GM12878 (cell line): ENCODE data around the gene SNAI3. TPM values are rescaled to one million over a fixed set of nuclear protein-coding genes. Genes with fewer than 3 reads are reported as not detected.
A peak's percentile ranks its signal among the peaks of the same experiment; 100 is the strongest.

Experiments used
- ASH2L ChIP-seq: fragments of 300-600, 200-600 bp; sonication (generic); IDR thresholded peaks from 2 replicates; pipeline ENCODE4 v1.6.1; 2017; ENCODE audit warnings: low read depth, mild to moderate bottlenecking, borderline replicate concordance
- ATF7 ChIP-seq: fragments of 450-650 bp; IDR thresholded peaks from 2 replicates; pipeline ENCODE4 v1.6.1; 2016; ENCODE audit warnings: low read depth, mild to moderate bottlenecking
- CBX5 ChIP-seq: sonication (generic); IDR thresholded peaks from 2 replicates; pipeline ENCODE4 v1.6.1; 2016; ENCODE audit warnings: low read depth, moderate library complexity, mild to moderate bottlenecking, inconsistent platforms
- CEBPZ ChIP-seq: fragments of 150-350 bp; IDR thresholded peaks from 2 replicates; pipeline ENCODE4 v1.6.1; 2016; ENCODE audit warnings: low read depth, low read length
- CHD1 ChIP-seq: IDR thresholded peaks from 2 replicates; pipeline ENCODE4 v1.6.1; 2012; ENCODE audit warnings: low read depth, low read length, improper control_type of control experiment
- CREM ChIP-seq: IDR thresholded peaks from 2 replicates; pipeline ENCODE4 v1.6.1; 2014; ENCODE audit warnings: antibody characterized with exemption, low read depth
- DPF2 ChIP-seq: fragments of 450-650 bp; IDR thresholded peaks from 2 replicates; pipeline ENCODE4 v1.6.1; 2017; ENCODE audit warnings: mild to moderate bottlenecking
- EGR1 ChIP-seq, 2 experiments: IDR thresholded peaks; 1 replicate in 1 of 2; 2 replicates in 1 of 2; pipeline ENCODE4 v1.6.1; 2011 to 2012; ENCODE audit warnings: low read depth in 2 of 2, low read length in 2 of 2, borderline replicate concordance in 1 of 2, mild to moderate bottlenecking in 1 of 2, moderate library complexity in 1 of 2
- EP300 ChIP-seq, 2 experiments: fragments of 150-350 bp in 1 of 2; IDR thresholded peaks; 2 replicates each; pipeline ENCODE4 v1.6.1; 2011 to 2012; ENCODE audit warnings: low read depth in 2 of 2, low read length in 2 of 2, borderline replicate concordance in 1 of 2, improper control_type of control experiment in 1 of 2, inconsistent platforms in 1 of 2; ENCODE audit not compliant: control insufficient read depth in 1 of 2
- ETV6 ChIP-seq, 2 experiments: fragments of 450-650 bp in 1 of 2; IDR thresholded peaks in 1 of 2; conservative IDR thresholded peaks in 1 of 2; 2 replicates each; pipeline ENCODE4 v1.6.1; 2014; ENCODE audit warnings: antibody characterized with exemption in 1 of 2, borderline replicate concordance in 1 of 2, low read depth in 1 of 2, mild to moderate bottlenecking in 1 of 2, moderate library complexity in 1 of 2
- GABPA ChIP-seq: IDR thresholded peaks from 2 replicates; pipeline ENCODE4 v1.6.1; 2014; ENCODE audit warnings: antibody characterized with exemption, low read depth, mild to moderate bottlenecking, inconsistent platforms
- KDM1A ChIP-seq: fragments of 200-600 bp; sonication (generic); IDR thresholded peaks from 2 replicates; pipeline ENCODE4 v1.6.1; 2016; ENCODE audit warnings: borderline replicate concordance
- MEF2B ChIP-seq: fragments of 450-650 bp; IDR thresholded peaks from 2 replicates; pipeline ENCODE4 v1.6.1; 2018; ENCODE audit warnings: mild to moderate bottlenecking, moderate library complexity; ENCODE audit not compliant: partially characterized antibody, poor library complexity, severe bottlenecking
- MTA2 ChIP-seq: fragments of 450-650 bp; IDR thresholded peaks from 2 replicates; pipeline ENCODE4 v1.6.1; 2016; ENCODE audit warnings: low read depth, mild to moderate bottlenecking, moderate library complexity
- NFYB ChIP-seq: IDR thresholded peaks from 2 replicates; pipeline ENCODE4 v1.6.1; 2011; ENCODE audit warnings: low read depth, mild to moderate bottlenecking, low read length, improper control_type of control experiment, moderate library complexity; ENCODE audit not compliant: insufficient read depth
- NR2C2 ChIP-seq: IDR thresholded peaks from 2 replicates; pipeline ENCODE4 v1.6.1; 2011; ENCODE audit warnings: borderline replicate concordance, low read depth; ENCODE audit not compliant: control insufficient read depth, insufficient read length
- RAD51 ChIP-seq: fragments of 450-650 bp; IDR thresholded peaks from 2 replicates; pipeline ENCODE4 v1.6.1; 2016; ENCODE audit warnings: moderate library complexity, mild to moderate bottlenecking, inconsistent platforms
- RELB ChIP-seq: fragments of 450-650 bp; IDR thresholded peaks from 2 replicates; pipeline ENCODE4 v1.6.1; 2017; ENCODE audit warnings: low read depth, mild to moderate bottlenecking, moderate library complexity
- SMC3 ChIP-seq: IDR thresholded peaks from 2 replicates; pipeline ENCODE4 v1.6.1; 2011; ENCODE audit warnings: low read length, improper control_type of control experiment, borderline replicate concordance
- SP1 ChIP-seq: IDR thresholded peaks from one replicate; pipeline ENCODE4 v1.6.1; 2011; ENCODE audit warnings: low read depth, low read length
- STAT3 ChIP-seq: IDR thresholded peaks from 2 replicates; pipeline ENCODE4 v1.6.1; 2011; ENCODE audit warnings: low read depth, low read length, improper control_type of control experiment
- YBX1 ChIP-seq: fragments of 450-650 bp; IDR thresholded peaks from 2 replicates; pipeline ENCODE4 v1.6.1; 2016; ENCODE audit warnings: antibody characterized with exemption
- ZNF592 ChIP-seq: fragments of 450-650 bp; IDR thresholded peaks from 2 replicates; pipeline ENCODE4 v1.6.1; 2017; ENCODE audit warnings: mild to moderate bottlenecking, moderate library complexity
- polyA plus RNA-seq, 11 experiments: library from polyadenylated mRNA; depleted of rRNA in 4 of 11; unstranded in 6 of 11; stranded (reverse) in 5 of 11; fragments of >200 nt; fragmentation: Nextera tagmentation in 4 of 11; fragmentation: Illumina TruSeq in 1 of 11; extraction: Ambion mirVana in 4 of 11; extraction: Trizol in 1 of 11; gene quantifications; 1 replicate in 1 of 11; 2 replicates in 10 of 11; pipeline versions ENCODE4 v1.2.1 to v1.2.3, GENCODE V29; 2011 to 2016; ENCODE audit warnings: inconsistent platforms in 2 of 11, missing spikeins in 2 of 11, low read depth in 1 of 11
- total RNA-seq, 4 experiments: library from RNA; depleted of rRNA in 3 of 4; stranded (reverse); fragments of >200 nt in 3 of 4; fragmentation: Illumina TruSeq in 1 of 4; extraction: Trizol in 1 of 4; gene quantifications; 2 replicates each; pipeline versions ENCODE4 v1.2.1 to v1.2.3, GENCODE V29; 2013 to 2021

SNAI3 gene
- total and polyA plus RNA-seq, 10 of the 15 experiments (the other 5 are each of a cell fraction or from before 2014, with no cell fraction given), result 0.21 to 7.4 (median 3.0) TPM

- no peak for TF ChIP-seq RAD51
- TF ChIP-seq ASH2L, result no peak
- no peak for TF ChIP-seq YBX1
- no peak for TF ChIP-seq ETV6 (conservative IDR thresholded peaks at IDR 0.05 in 1 of 2, IDR thresholded peaks at IDR 0.05 in 1 of 2; ENCODE audit: borderline replicate concordance in 1 of 2, low read depth in 1 of 2)
- TF ChIP-seq NFYB, result no peak
- TF ChIP-seq STAT3, result no peak
- no peak for TF ChIP-seq KDM1A
- no peak for TF ChIP-seq EP300 (IDR thresholded peaks at IDR 0.05; ENCODE audit: borderline replicate concordance in 1 of 2, control insufficient read depth in 1 of 2, low read depth in 2 of 2, low read length in 2 of 2)
- no peak for TF ChIP-seq ATF7
- no peak for TF ChIP-seq CREM
- no peak for TF ChIP-seq GABPA
- TF ChIP-seq SMC3, result peak; percentile 6; the same call in 1 of the 2 replicates
- no peak for TF ChIP-seq CHD1
- TF ChIP-seq ZNF592, result no peak
- no peak for TF ChIP-seq NR2C2
- TF ChIP-seq CBX5, result no peak
- TF ChIP-seq RELB, result peak; percentile 76
- no peak for TF ChIP-seq SP1
- peak; percentile 56 for TF ChIP-seq MEF2B
- TF ChIP-seq DPF2, result no peak
- peak in 1 of 2 experiments; percentile 6; a peak in 1 of 3 replicates for TF ChIP-seq EGR1 (IDR thresholded peaks at IDR 0.05; ENCODE audit: borderline replicate concordance in 1 of 2, low read depth in 2 of 2, low read length in 2 of 2)
- TF ChIP-seq MTA2, result peak; percentile 55; the same call in 1 of the 2 replicates
- TF ChIP-seq CEBPZ, result no peak
Measured at GRCh38 chr16:88633684-88634140, 52.6 kb downstream of the SNAI3 start (continued).
